ENCODE measurements around the gene SMIM32. TPM values are rescaled to one million over a fixed set of nuclear protein-coding genes. Genes with fewer than 3 reads are reported as not detected.

Gene SMIM32
- total RNA-seq, 4 donors from 2014 or later: not detected

- no peak for TF ChIP-seq POLR2AphosphoS5 (IDR thresholded peaks at IDR 0.05)
- TF ChIP-seq EP300 (IDR thresholded peaks at IDR 0.05): no peak
- TF ChIP-seq CTCF (IDR thresholded peaks at IDR 0.05): no peak
- no peak for TF ChIP-seq POLR2A (IDR thresholded peaks at IDR 0.05)
- no peak overlapping the region for H3K27ac ChIP-seq
- H3K27me3 ChIP-seq: no peaks in the 10 kb centered on the region
- WGBS, 2 donors (ENCODE audit: low coverage in 1 of 2): 63 to 70% methylated on average over 2 to 4 of the region's 4 CpGs
- H3K4me3 ChIP-seq: no peak overlapping the region
- peaks cover 0 to 38% of the 10 kb centered on the region in 2 donors for H3K36me3 ChIP-seq
- ATAC-seq: no peak
- no peaks in the 10 kb centered on the region for H3K9me3 ChIP-seq
- peaks cover 0 to 11% (median 0%) of the 10 kb centered on the region in 3 donors for H3K4me1 ChIP-seq
Measured at GRCh38 chr5:136166909-136167308, 26.1 kb downstream of the SMIM32 start.

DNA sequence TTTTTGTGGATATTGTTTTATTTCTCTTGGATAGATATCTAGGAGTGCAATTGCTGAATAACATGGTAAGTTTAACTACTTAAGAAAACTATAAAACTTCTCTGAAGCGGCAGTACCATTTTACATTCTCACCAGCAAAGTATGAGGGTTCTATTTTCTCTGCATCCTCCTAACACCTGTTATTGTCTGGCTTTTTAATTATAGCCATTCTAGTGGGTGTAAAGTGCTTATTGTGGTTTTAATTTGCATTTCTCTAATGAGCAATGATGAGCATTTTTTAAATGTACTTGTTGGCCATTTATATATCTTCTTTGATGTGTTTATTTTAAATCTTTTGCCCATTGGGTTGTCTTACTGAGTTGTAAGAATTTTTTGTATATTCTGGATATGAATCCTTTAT is 28.7 kb downstream of the SMIM32 start:
- Histone ChIP-seq H3K4me1 (peaks cover 0 to 38% (median 6%) of the 10 kb centered on the region in 3 donors), H3K9me3 (no peaks in the 10 kb centered on the region), H3K27me3 (no peaks in the 10 kb centered on the region), H3K4me3 (no peak overlapping the region), H3K27ac (no peak overlapping the region), H3K36me3 (peaks cover 0 to 38% of the 10 kb centered on the region in 2 donors)
- 91% methylated on average over 1 of the region's 1 CpG for WGBS, 2 donors (ENCODE audit: low coverage in 1 of 2)
- ATAC-seq: no peak
- TF ChIP-seq POLR2A (IDR thresholded peaks at IDR 0.05): no peak
- no peak for TF ChIP-seq CTCF (IDR thresholded peaks at IDR 0.05)
- no peak for TF ChIP-seq POLR2AphosphoS5 (IDR thresholded peaks at IDR 0.05)
- no peak for TF ChIP-seq EP300 (IDR thresholded peaks at IDR 0.05)

DNA sequence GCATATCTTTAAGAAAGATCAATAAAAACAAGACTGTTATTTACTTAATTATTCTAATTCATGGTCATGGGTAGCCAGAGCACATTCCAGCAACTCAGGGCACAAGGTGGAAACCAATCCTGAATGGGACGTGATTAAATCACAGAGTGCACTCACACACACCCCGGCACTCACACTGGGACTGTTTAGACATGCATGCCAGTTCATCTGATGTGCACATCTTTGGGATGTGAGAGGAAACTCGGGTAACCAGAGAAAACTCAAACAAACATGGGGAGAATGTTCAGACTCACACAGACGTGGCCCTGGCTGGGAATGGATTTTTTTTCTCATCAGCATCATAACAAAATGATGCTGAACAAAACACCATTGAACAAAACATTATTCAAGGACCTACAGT is 31.0 kb downstream of the SMIM32 start:
- Histone ChIP-seq H3K4me1 (peaks cover 3 to 59% (median 8%) of the 10 kb centered on the region in 3 donors), H3K9me3 (no peaks in the 10 kb centered on the region), H3K36me3 (peaks cover 0 to 31% of the 10 kb centered on the region in 2 donors), H3K27me3 (no peaks in the 10 kb centered on the region), H3K27ac (no peak overlapping the region), H3K4me3 (no peak overlapping the region)
- TF ChIP-seq CTCF (IDR thresholded peaks at IDR 0.05): no peak
- no peak for TF ChIP-seq POLR2A (IDR thresholded peaks at IDR 0.05)
- no peak for TF ChIP-seq POLR2AphosphoS5 (IDR thresholded peaks at IDR 0.05)
- TF ChIP-seq EP300 (IDR thresholded peaks at IDR 0.05): no peak
- 0 to 37% methylated on average over 2 to 3 of the region's 4 CpGs for WGBS, 2 donors (ENCODE audit: low coverage in 1 of 2)
- no peak for ATAC-seq

GRCh38 chr5:136159457-136159856 is 33.5 kb downstream of the SMIM32 start:
- no peak for TF ChIP-seq EP300 (IDR thresholded peaks at IDR 0.05)
- no peak for TF ChIP-seq POLR2AphosphoS5 (IDR thresholded peaks at IDR 0.05)
- TF ChIP-seq CTCF (IDR thresholded peaks at IDR 0.05): no peak
- TF ChIP-seq POLR2A (IDR thresholded peaks at IDR 0.05): no peak
- ATAC-seq: no peak

GRCh38 chr5:136157514-136157913 is 35.4 kb downstream of the SMIM32 start:
- no peaks in the 10 kb centered on the region for H3K27me3 ChIP-seq
- H3K4me1 ChIP-seq: peaks cover 3 to 77% (median 11%) of the 10 kb centered on the region in 3 donors
- WGBS, 2 donors (ENCODE audit: low coverage in 1 of 2): 97 to 100% methylated on average over 1 to 5 of the region's 5 CpGs
- no peak for ATAC-seq
- H3K27ac ChIP-seq: no peak overlapping the region
- H3K36me3 ChIP-seq: peaks cover 3 to 41% of the 10 kb centered on the region in 2 donors
- no peak overlapping the region for H3K4me3 ChIP-seq
- no peak for TF ChIP-seq EP300 (IDR thresholded peaks at IDR 0.05)
- TF ChIP-seq POLR2AphosphoS5 (IDR thresholded peaks at IDR 0.05): no peak
- no peak for TF ChIP-seq POLR2A (IDR thresholded peaks at IDR 0.05)
- no peak for TF ChIP-seq CTCF (IDR thresholded peaks at IDR 0.05)
- no peaks in the 10 kb centered on the region for H3K9me3 ChIP-seq

More at GRCh38 chr5:136159457-136159856, 33.5 kb downstream of the SMIM32 start:
- H3K27me3 ChIP-seq: no peaks in the 10 kb centered on the region
- H3K9me3 ChIP-seq: no peaks in the 10 kb centered on the region
- no peak overlapping the region for H3K4me3 ChIP-seq
- no peak overlapping the region for H3K27ac ChIP-seq
- H3K36me3 ChIP-seq: peaks cover 3 to 44% of the 10 kb centered on the region in 2 donors
- WGBS, 2 donors (ENCODE audit: low coverage in 1 of 2): 22 to 26% methylated on average over 3 of the region's 3 CpGs
- H3K4me1 ChIP-seq: peaks cover 3 to 81% (median 11%) of the 10 kb centered on the region in 3 donors
